BJ (cell line): Measurements from ENCODE around the gene PACSIN1. TPM values are rescaled to one million over a fixed set of nuclear protein-coding genes. Genes with fewer than 3 reads are reported as not detected.

Experiments
- CTCF ChIA-PET: fragments of 350-600 bp; formaldehyde crosslinking; extraction: SDS; loops from one replicate; lab custom pipeline; 2021; ENCODE audit warnings: antibody characterized with exemption, inconsistent platforms; lab: Yijun Ruan, JAX
- POLR2A ChIA-PET: fragments of 300-600 bp; sonication (Branson Sonifier 250); formaldehyde crosslinking; extraction: SDS; loops from one replicate; lab custom pipeline; 2021; ENCODE audit warnings: antibody characterized with exemption; lab: Charles Lee
- DNase-seq: peaks from one replicate; pipeline ENCODE4 v3.0.0-alpha.2; 2011; ENCODE audit warnings: low read depth
- H3K27me3 ChIP-seq: 2 replicates; pipeline ENCODE4 v1.6.0; 2011; ENCODE audit warnings: low read length; ENCODE audit not compliant: control insufficient read depth, insufficient read depth
- H3K36me3 ChIP-seq: 2 replicates; pipeline ENCODE4 v1.5.1; 2011; ENCODE audit warnings: low read length; ENCODE audit not compliant: control insufficient read depth, insufficient read depth
- H3K4me3 ChIP-seq: 2 replicates; pipeline ENCODE4 v1.5.1; 2011; ENCODE audit warnings: low read depth, mild to moderate bottlenecking, control low read depth, low read length
- polyA plus RNA-seq: library from polyadenylated mRNA; depleted of rRNA; stranded (reverse); fragments of >200 nt; gene quantifications from 2 replicates; pipeline ENCODE4 v1.2.3, GENCODE V29; 2011
- TF ChIP-seq, protein P1 (sequence below): IDR thresholded peaks from 2 replicates; pipeline ENCODE4 v1.5.1; 2011; ENCODE audit warnings: low read depth, mild to moderate bottlenecking, control low read depth, inconsistent platforms, low read length, moderate library complexity; ENCODE audit not compliant: insufficient read depth

The PACSIN1 gene
- polyA plus RNA-seq, 1 experiment: 0.04 TPM

- TF ChIP-seq, protein P1, sequence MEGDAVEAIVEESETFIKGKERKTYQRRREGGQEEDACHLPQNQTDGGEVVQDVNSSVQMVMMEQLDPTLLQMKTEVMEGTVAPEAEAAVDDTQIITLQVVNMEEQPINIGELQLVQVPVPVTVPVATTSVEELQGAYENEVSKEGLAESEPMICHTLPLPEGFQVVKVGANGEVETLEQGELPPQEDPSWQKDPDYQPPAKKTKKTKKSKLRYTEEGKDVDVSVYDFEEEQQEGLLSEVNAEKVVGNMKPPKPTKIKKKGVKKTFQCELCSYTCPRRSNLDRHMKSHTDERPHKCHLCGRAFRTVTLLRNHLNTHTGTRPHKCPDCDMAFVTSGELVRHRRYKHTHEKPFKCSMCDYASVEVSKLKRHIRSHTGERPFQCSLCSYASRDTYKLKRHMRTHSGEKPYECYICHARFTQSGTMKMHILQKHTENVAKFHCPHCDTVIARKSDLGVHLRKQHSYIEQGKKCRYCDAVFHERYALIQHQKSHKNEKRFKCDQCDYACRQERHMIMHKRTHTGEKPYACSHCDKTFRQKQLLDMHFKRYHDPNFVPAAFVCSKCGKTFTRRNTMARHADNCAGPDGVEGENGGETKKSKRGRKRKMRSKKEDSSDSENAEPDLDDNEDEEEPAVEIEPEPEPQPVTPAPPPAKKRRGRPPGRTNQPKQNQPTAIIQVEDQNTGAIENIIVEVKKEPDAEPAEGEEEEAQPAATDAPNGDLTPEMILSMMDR: no peak
- CTCF ChIA-PET: no interaction called here
- no peak for DNase-seq
- Histone ChIP-seq H3K36me3 (no peaks in the 10 kb centered on the region), H3K4me3 (peak overlapping the region; percentile 24), H3K27me3 (peaks cover 3% of the 10 kb centered on the region; the same call in 1 of the 2 replicates)
- POLR2A ChIA-PET: no interaction called here
Measured at GRCh38 chr6:34531580-34532201, 65.8 kb downstream of the PACSIN1 start.

DNA sequence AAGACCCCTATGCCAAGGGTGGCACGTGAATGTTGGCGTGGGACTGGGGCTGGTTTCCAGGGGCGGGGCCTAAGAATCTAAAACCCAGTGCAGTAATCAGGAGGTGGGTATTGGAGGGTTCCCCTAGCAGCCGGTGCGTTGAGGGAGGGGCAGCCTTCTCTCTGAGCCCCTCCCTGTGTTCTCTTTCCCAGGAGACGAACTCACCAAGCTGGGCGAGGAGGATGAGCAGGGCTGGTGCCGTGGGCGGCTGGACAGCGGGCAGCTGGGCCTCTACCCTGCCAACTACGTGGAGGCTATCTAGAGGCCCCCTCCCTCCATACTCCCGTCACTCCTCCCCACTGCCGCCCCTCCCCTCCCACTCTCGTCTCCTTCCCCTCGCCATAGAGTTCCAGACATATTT lies 66.4 kb downstream of the PACSIN1 start:
- ChIA-PET POLR2A (no interaction called here), CTCF (no interaction called here)
- TF ChIP-seq, protein P1: no peak
- H3K36me3 ChIP-seq: no peaks in the 10 kb centered on the region
- no peak for DNase-seq
- H3K4me3 ChIP-seq: peak overlapping the region; percentile 24
- peaks cover 3% of the 10 kb centered on the region; the same call in 1 of the 2 replicates for H3K27me3 ChIP-seq

- CTCF ChIA-PET: no interaction called here
- Histone ChIP-seq H3K36me3 (no peaks in the 10 kb centered on the region), H3K4me3 (no peak overlapping the region), H3K27me3 (peaks cover 2% of the 10 kb centered on the region; the same call in 1 of the 2 replicates)
- DNase-seq: no peak
- TF ChIP-seq, protein P1: no peak
- POLR2A ChIA-PET: no interaction called here
Measured at GRCh38 chr6:34534146-34534545, 68.3 kb downstream of the PACSIN1 start.

GRCh38 chr6:34534656-34535055 lies 68.8 kb downstream of the PACSIN1 start:
- H3K4me3 ChIP-seq: no peak overlapping the region
- H3K36me3 ChIP-seq: no peaks in the 10 kb centered on the region
- TF ChIP-seq, protein P1: no peak
- ChIA-PET POLR2A (no interaction called here), CTCF (interaction anchor here (0.9 kb wide), 1 partner anchor 20 kb away, joined by 3 read pairs; no protein-coding TSS in a partner anchor)
- no peaks in the 10 kb centered on the region; the same call in 1 of the 2 replicates for H3K27me3 ChIP-seq
- DNase-seq: no peak

DNA sequence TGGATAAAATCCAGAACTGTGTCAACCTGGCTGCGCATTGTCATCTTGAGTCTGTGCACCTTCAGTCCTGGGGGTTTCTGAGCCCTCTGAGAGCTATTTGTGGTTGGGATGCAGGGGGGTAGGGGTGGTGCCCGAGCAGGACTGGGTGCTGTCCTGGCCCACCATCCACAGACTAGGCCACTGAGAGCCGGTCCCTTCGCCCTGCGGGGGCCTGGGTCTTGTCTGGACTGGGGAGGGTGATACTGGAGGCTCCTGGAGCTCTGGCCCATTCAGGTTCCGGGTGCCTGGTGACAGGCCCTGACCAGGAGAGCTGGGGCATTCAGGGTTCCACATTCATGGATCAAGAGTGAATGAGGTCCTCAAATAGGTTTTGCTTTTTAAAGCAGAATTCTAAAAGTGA lies 69.3 kb downstream of the PACSIN1 start:
- DNase-seq: no peak
- ChIA-PET CTCF (interaction anchor here (0.9 kb wide), 1 partner anchor 20 kb away, joined by 3 read pairs; no protein-coding TSS in a partner anchor), POLR2A (no interaction called here)
- TF ChIP-seq, protein P1: no peak
- H3K27me3 ChIP-seq: no peaks in the 10 kb centered on the region; the same call in 1 of the 2 replicates
- H3K4me3 ChIP-seq: no peak overlapping the region
- H3K36me3 ChIP-seq: no peaks in the 10 kb centered on the region
